ENCODE results near the gene NSUN6. TPM values are rescaled to one million over a fixed set of nuclear protein-coding genes. Genes with fewer than 3 reads are reported as not detected.
A peak's percentile ranks its signal among the peaks of the same experiment; 100 is the strongest.
"Not testable (repeated sequence)": the region's sequence is repeated elsewhere in the genome, so short reads cannot be mapped to it uniquely, and the experiment has no call there.

Gene NSUN6
- polyA plus RNA-seq, 1 experiment, result 2.7 TPM

- DNase-seq (ENCODE audit: low read depth), result no peak
- H3K27me3 ChIP-seq (ENCODE audit: control insufficient read depth, insufficient read depth, low read length), result no peaks in the 10 kb centered on the region
- POLR2A ChIA-PET, result no interaction called here
- CTCF ChIA-PET, result no interaction called here
- no peak overlapping the region for H3K4me3 ChIP-seq (ENCODE audit: low read depth, low read length)
- H3K36me3 ChIP-seq (ENCODE audit: control insufficient read depth, insufficient read depth, low read length), result no peaks in the 10 kb centered on the region
- no peak for TF ChIP-seq CTCF (IDR thresholded peaks at IDR 0.05; ENCODE audit: insufficient read depth, low read depth, low read length)
Measured at GRCh38 chr10:18649364-18649959, 1.9 kb downstream of the NSUN6 start.

- no peak for DNase-seq (ENCODE audit: low read depth)
- Histone ChIP-seq H3K27me3 (ENCODE audit: control insufficient read depth, insufficient read depth, low read length) (no peaks in the 10 kb centered on the region), H3K36me3 (ENCODE audit: control insufficient read depth, insufficient read depth, low read length) (no peaks in the 10 kb centered on the region), H3K4me3 (ENCODE audit: low read depth, low read length) (no peak overlapping the region)
- POLR2A ChIA-PET, result no interaction called here
- CTCF ChIA-PET, result no interaction called here
- TF ChIP-seq CTCF (IDR thresholded peaks at IDR 0.05; ENCODE audit: insufficient read depth, low read depth, low read length), result no peak
Measured at GRCh38 chr10:18647945-18648344, 3.4 kb downstream of the NSUN6 start.

GRCh38 chr10:18647151-18647550, 4.2 kb downstream of the NSUN6 start:
- Histone ChIP-seq H3K27me3 (ENCODE audit: control insufficient read depth, insufficient read depth, low read length) (no peaks in the 10 kb centered on the region), H3K36me3 (ENCODE audit: control insufficient read depth, insufficient read depth, low read length) (no peaks in the 10 kb centered on the region), H3K4me3 (ENCODE audit: low read depth, low read length) (no peak overlapping the region)
- ChIA-PET CTCF (no interaction called here), POLR2A (no interaction called here)
- no peak for TF ChIP-seq CTCF (IDR thresholded peaks at IDR 0.05; ENCODE audit: insufficient read depth, low read depth, low read length)
- DNase-seq (ENCODE audit: low read depth), result no peak

- H3K36me3 ChIP-seq (ENCODE audit: control insufficient read depth, insufficient read depth, low read length); CTCF ChIA-PET; DNase-seq (ENCODE audit: low read depth); H3K4me3 ChIP-seq (ENCODE audit: low read depth, low read length); H3K27me3 ChIP-seq (ENCODE audit: control insufficient read depth, insufficient read depth, low read length); POLR2A ChIA-PET: not testable (repeated sequence)
Measured at GRCh38 chr10:18639719-18640118, 11.7 kb downstream of the NSUN6 start.

- H3K36me3 ChIP-seq (ENCODE audit: control insufficient read depth, insufficient read depth, low read length); POLR2A ChIA-PET; CTCF ChIA-PET; H3K4me3 ChIP-seq (ENCODE audit: low read depth, low read length); H3K27me3 ChIP-seq (ENCODE audit: control insufficient read depth, insufficient read depth, low read length); DNase-seq (ENCODE audit: low read depth): not testable (repeated sequence)
Measured at GRCh38 chr10:18637400-18637799, 14.0 kb downstream of the NSUN6 start.

GRCh38 chr10:18635995-18636394, 15.4 kb downstream of the NSUN6 start:
- CTCF ChIA-PET, result no interaction called here
- Histone ChIP-seq H3K27me3 (ENCODE audit: control insufficient read depth, insufficient read depth, low read length) (no peaks in the 10 kb centered on the region), H3K4me3 (ENCODE audit: low read depth, low read length) (no peak overlapping the region), H3K36me3 (ENCODE audit: control insufficient read depth, insufficient read depth, low read length) (no peaks in the 10 kb centered on the region)
- TF ChIP-seq CTCF (IDR thresholded peaks at IDR 0.05; ENCODE audit: insufficient read depth, low read depth, low read length), result no peak
- POLR2A ChIA-PET, result no interaction called here
- DNase-seq (ENCODE audit: low read depth), result no peak

- H3K4me3 ChIP-seq (ENCODE audit: low read depth, low read length); DNase-seq (ENCODE audit: low read depth); CTCF ChIA-PET; POLR2A ChIA-PET; H3K36me3 ChIP-seq (ENCODE audit: control insufficient read depth, insufficient read depth, low read length); H3K27me3 ChIP-seq (ENCODE audit: control insufficient read depth, insufficient read depth, low read length): not testable (repeated sequence)
Measured at GRCh38 chr10:18632500-18632899, 18.9 kb downstream of the NSUN6 start.

- H3K27me3 ChIP-seq (ENCODE audit: control insufficient read depth, insufficient read depth, low read length); CTCF ChIA-PET; H3K36me3 ChIP-seq (ENCODE audit: control insufficient read depth, insufficient read depth, low read length); DNase-seq (ENCODE audit: low read depth); POLR2A ChIA-PET: not testable (repeated sequence)
- peak overlapping the region; percentile 60 for H3K4me3 ChIP-seq (ENCODE audit: low read depth, low read length)
Measured at GRCh38 chr10:18627452-18628018, 23.9 kb downstream of the NSUN6 start.
